Kidney glomerular epithelial cell (primary cell): ENCODE results near the gene EFCAB8.
"Not testable (repeated sequence)": the region's sequence is repeated elsewhere in the genome, so short reads cannot be mapped to it uniquely, and the experiment has no call there.

Source experiments
- DNase-seq: peaks from one replicate; lab custom pipeline; 2025; lab: John Stamatoyannopoulos, UW

Gene EFCAB8

DNA sequence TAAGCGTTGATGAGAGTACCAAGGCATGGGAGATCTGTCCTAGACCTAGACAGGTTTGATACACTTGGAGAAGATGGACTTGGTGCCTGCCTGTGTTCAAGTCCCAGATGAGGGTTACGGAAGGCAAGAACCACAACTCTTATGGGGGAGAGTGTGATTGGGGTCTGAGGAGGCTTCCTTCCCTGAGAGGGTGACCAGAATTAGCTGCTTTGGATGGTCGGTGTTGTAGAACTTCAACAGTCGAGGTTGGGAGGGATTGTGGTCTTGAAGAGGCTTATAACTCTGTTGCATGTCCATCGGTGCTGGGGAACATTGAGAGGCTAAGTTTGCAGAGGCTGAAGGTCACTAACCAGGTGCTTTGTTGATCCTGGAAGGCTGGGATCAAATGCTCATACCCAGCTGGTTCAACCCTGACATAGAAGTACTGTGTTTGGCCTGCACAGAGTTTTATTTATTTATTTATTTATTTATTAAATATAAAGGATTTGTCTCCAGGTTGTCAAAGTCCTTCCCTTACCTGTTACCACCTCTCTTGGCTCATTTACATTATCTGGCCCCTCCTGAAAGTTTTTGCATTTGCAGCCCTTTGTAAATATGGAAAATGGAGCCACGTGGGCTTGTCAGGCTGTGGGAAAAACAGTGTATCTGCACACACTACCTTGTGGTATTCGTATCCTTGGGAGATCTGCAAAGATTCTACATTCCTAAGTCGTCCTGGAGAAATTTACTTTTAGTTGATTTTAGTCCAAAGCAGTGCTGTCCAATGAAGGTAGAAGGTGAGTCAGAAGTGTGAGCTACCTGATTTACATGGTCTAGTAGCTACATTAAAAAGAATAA is 15.8 kb upstream of the EFCAB8 start:
- no peak for DNase-seq

DNA sequence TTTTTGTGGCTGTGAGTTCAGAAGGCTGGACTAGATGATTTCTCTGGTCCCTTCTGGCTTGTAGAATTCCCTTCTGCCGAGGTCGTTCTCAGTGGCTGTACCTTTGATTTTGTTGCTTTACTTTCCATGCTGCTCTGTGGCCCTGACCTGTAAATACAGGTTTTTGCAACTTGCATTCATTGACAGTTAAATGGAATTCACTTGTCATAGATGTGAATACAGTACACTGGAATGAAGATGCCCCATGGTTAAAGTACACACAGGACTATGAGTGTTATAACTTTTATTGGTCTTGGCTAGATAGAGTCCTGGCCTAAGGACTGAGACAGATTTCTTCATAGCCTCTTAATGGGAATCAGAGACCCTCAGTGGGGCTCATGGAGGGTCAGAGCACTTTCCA is 12.9 kb upstream of the EFCAB8 start:
- DNase-seq, result no peak

DNA sequence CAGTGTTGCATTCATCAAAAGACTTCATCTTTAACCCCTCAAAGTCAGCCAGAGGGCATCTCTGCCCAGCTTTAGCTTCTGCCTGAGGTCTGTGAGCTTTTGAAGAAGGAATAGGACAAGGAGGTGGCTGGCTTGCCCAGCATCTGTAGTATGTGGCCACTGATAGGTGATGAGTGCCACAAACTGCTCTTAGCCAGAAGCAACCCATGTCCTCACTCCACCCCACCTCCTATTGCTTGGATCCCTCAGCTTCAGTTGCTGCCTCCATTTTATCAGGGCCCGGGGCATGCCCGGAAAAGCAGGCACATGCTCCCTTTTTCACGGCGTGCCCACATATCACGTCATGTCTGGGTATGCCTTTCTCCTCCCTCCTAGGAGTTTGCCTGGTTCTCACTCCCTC is 11.9 kb upstream of the EFCAB8 start:
- no peak for DNase-seq

DNA sequence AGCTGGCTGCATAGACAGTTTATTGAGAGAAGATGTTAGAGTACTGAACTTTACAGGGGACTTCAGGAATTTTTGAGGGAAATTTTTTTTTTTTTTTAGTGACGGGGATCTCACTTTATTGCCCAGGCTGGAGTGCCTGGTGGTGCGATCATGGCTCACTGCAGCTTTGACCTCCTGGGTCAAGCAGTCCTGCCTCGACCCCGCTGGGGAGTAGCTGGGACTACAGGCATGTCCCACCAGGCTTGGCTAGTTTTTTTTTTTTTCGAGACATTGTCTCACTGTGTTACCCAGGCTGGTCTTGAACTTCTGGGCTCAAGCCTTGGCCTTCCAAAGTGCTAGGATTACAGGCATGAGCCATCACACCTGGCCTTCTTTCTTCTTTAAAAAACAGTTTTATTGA is 10.8 kb upstream of the EFCAB8 start:
- no peak for DNase-seq

DNA sequence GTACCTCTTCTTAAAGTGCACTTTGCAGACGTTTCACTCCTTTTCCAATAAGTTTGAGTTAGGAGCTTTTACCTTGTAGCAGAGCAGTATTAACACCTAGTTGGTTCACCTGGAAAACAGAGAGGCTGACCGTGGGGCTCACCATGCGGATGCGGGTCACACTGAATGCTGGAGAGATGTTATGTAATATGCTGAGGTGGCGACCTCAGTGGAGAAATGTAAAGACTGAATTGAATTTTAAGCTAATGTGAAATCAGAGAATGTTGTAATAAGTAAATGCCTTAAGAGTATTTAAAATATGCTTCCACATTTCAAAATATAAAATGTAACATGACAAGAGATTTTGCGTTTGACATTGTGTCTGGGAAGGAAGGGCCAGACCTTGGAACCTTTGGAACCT is 9.9 kb upstream of the EFCAB8 start:
- no peak for DNase-seq

DNA sequence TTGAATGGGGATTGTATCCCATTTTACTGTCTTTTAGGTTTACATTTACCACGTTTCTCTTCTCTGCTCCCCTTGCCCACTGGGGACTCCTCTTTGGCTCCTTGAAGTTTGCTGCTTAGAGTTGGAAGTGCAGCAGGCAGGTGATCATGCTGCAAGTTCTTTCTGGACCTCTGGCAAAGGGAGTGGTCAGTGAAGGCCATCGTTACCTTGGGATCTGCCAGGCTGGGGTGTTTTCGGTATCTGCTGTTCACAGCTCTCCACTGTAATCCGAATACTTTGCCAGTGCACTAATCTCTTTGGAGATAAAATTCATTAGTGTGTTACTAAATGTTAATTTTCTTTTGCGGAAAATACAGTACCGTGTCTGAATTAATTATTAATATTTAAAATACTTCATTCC is 9.1 kb upstream of the EFCAB8 start:
- no peak for DNase-seq

DNA sequence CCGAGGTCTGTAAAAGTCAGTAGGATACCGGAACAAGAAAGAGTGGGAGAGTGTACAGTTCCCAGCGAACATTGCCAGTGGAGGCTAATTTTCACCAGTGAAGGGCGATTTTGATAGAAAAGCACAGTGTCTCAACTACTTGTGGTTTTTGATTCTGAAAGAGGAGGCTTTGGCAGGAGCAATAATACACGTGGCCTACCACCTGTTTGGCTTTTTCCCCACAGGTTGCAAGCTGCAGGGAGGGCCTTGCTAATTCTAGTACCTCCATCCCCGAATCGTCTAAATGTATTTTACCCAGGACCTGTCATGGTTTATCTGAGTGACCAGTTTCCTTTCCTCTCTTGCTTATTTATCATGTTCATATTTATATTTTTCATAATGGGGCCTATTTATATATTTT is 3.3 kb upstream of the EFCAB8 start:
- DNase-seq, result no peak

DNA sequence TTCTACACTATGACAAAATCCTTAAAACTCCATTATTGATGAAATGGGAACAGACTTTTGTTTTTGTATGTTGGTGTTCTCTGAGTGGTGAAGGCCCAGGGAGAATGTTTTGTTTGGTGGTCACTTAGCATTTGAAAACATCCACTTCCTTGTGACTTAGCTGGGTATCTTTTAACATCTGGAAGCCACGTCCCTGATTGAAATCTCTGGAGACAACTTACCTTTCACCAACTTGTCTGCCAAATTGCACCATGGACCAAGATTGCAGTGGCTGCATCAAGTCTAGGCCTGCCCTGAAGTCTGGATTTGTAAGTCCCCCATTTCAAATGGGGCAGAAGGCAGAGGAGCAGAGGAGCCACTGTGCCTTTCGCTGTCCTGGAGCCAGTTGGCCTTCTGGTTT is 534 bp upstream of the EFCAB8 start:
- DNase-seq, result no peak

DNA sequence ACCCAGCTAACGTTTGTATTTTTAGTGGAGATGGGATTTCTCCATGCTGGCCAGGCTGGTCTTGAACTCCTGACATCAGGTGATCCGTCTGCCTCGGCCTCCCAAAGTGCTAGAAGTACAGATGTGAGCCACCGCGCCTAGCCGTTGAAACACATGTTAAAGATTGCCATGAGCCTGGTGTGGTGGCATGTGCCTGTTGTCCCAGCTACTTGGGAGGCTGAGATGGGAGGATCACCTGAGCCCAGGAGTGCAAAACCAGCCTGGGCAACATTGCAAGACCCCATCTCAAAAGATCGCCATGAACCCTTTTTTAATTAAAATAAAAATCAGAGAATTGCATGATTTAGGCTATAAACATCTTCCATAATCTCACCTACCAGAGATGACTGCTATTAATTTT is 2.7 kb downstream of the EFCAB8 start:
- no peak for DNase-seq

DNA sequence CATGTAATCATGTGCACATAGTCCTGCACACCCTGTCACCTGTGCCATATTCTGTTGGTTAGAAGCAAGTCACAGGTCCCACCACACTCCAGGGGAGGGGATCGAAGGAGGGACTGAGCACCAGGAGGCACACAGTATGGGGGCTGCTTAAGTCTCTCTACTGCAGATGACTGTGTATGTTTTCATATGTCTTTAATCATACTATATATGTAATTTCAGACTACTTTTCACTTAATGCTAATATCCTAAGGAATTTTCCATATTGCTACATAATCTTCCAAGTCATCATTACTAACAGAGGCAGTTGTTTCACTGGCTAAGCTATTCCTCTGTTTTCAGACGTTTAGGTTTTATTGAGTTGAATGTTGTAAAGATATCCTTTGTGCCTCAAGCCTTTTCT is 10.8 kb downstream of the EFCAB8 start:
- no peak for DNase-seq

DNA sequence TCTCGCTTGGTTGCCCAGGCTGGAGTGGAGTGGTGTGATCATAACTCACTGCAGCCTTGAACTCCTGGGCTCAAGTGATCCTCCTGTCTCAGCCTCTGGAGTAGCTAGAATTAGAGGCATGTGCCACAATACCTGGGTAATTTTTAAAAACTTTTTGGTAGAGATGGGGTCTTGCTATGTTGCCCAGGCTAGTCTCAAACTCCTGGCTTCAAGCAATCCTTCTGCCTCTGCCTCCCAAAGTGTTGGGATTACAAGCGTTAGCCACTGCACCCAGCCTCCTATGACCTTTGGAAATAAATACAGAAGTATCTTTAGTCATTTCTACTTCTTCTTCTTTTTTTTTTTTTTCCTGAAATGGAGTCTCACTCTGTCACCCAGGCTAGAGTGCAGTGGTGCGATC is 11.8 kb downstream of the EFCAB8 start:
- not testable (repeated sequence) for DNase-seq

DNA sequence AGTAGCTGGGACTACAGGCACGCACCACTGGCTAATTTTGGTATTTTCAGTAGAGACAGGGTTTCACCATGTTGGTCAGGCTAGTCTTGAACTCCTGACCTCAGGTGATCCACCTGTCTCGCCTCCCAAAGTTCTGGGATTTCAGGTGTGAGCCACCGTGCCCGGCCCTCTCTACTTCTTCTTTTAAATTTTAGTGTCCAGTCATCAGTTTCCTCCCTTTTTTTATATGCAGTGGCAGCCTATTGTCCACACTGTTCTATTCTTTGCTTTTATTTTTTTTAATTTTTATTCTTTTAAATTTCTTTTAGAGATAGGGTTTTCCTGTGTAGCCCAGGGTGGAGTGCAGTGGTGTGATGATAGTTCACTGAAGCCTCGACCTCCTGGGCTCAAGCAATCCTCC is 12.3 kb downstream of the EFCAB8 start:
- DNase-seq, result no peak

DNA sequence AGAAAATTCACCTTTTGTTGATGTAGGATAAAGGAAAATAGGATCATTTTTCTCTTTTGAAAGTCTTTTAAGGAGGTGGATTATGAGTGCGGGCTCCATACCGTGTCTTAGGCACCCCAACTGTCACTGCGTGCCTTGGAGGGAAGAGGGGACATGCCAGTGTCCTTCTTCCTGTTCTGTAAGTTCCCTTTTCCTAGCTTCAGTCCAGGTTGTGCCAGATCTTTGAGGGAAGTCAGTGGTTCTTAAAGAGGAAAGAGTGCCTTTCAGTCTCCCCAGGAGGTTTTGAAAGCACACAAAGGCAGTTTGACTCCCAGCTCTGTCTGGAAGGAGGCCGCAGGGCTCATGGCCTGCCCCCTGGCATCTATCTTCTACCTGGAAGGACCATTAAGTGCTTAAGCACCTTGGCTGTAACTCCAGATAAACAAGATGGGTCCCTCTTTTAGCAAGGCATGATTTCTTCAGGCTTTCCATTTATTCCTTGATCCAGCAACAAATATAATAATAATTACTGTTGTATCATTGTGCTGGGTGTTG is 13.0 kb downstream of the EFCAB8 start:
- no peak for DNase-seq

DNA sequence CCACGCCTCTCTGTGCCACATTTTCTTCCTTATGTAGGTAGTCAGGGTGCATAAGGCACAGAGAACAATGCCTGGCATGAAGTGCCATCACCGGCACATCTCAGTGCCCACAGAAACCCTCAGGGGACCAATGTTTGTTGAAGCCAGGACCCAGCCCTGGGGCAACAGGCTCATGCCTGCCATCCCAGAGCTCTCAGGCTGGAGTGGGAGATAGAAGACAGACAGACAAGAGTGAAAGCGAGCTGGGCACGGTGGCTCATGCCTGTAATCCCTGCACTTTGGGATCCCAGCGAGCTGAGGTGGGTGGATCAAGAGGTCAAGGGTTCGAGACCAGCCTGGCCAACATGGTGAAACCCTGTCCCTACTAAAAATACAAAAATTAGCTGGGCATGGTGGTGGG is 13.5 kb downstream of the EFCAB8 start:
- no peak for DNase-seq

DNA sequence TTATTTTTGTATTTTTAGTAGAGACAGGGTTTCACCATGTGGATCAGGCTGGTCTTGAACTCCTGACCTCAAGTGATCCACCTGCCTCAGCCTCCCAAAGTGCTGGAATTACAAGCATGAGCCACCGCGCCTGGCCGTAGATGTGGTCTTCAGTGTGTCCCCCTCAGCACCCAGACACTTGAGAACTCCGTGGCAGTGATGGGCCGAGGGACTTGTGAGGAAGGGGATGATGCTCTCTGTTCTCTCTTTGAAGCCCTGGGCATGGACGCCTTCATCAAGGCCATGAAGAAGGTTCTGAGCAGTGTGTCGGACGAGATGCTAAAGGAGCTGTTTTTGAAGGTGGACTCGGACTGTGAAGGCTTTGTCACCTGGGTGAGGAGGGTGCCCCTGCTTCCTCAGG is 16.9 kb downstream of the EFCAB8 start:
- DNase-seq, result no peak

DNA sequence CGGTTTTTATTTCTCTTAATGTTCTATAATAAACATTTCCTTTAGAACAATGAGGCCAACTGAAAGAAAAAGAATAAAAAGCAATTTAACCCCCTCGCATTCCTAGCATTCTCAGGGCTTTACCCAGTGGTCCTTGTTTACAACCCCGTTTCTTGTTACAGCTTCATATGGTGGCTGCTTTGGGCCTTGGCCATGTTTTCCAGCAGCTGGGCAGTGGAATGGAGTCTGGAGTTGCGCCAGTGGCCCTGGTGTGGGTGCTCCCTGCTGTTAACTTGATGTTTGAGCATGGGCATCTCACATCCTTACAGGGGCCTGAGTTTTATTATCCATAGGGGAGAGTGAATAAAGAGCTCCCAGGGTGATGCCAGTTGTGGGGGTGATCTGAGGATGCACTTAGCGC is 18.8 kb downstream of the EFCAB8 start:
- no peak for DNase-seq

DNA sequence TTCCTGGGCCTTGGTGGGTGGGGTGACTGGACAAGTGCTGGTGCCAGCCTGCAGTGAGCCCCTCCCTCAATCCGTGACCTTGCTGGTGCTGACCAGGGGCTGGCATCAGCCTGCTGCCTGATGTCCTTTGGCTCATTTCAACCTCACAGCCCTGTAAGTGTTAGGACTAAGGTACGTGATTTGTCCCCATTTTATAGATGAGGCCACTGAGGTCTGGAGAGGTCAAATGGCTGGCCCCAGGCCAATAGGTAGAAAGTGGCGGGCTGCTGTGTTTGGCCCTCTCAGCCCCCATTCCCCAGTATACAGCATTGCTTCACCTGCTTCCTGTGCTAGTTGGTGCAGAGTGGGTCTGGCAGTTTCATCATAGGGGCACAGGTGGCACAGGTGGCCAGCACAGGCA is 20.1 kb downstream of the EFCAB8 start:
- no peak for DNase-seq

DNA sequence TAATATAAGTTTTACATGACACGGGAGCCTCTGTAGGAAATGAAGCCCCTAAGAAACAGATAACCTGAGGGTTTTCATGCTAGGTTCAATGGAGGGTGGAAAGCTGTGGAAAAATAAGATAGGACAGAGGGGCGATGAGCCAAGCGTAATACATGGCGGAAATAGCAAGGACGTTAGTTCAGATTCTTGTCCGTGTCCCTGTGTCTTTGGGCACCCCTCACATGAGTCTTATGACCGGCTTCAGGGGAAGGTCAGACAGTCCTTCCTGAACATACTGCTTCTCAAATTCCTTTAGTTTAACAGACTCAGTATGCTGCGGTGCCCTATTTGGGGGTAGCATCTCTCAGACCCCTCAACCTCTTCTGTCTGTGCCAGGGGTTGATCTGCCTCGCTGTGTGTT is 20.8 kb downstream of the EFCAB8 start:
- DNase-seq, result no peak

DNA sequence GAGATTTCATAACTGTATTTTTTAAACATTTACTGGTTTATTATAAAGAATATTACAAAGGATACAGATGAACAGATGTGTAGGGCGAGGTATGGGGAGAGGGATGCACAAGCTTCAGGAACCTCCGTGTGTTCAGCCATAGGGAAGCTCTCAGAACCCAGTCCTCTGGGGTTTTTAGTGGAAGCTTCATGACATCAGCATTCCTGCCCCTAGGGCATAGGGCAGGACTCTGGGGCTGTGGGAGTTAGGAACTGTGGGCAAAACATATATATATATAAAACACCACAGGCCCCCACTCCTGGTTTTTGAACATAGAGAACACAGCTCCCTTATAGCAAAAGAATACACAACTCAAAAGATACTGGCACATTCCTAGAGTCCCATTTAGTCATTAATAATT is 21.9 kb downstream of the EFCAB8 start:
- no peak for DNase-seq

DNA sequence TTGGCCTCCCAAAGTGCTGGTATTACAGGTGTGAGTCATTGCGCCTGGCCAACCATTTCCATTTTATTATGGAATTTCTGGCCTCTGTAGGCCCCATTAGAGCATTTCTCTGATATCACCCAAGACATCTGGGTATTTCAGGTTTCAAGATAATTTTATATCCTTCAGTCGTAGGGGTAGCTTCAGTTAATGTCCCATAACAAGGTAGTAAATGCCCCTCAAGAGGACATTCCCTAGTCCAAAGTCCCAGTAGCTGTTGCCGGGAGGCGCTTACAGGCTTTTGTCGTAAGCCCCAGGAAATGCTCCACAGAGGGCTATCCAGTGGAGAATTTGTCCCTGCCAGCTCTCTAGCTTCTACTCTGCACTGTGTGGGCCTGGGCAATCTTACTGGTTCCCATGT is 24.4 kb downstream of the EFCAB8 start:
- DNase-seq, result no peak

DNA sequence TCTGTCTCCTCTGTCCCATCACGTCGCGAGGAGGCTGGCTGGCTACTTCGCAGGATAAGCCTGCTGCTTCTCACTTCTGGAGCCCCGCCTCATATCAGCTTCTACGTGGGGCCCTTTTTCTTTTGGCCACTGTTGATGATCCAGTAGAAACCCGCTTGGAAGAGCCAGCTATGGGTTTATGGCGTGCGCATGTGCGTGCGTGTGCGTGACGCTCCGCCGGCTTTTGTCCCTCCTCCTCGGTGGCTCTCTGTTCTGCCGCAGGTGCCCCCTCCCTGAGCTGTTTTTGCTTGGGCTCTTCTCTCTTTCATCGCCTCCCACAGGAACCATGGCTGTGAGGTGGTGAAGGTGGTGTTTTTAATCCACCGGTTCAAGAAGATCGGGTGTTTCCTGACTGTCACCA is 26.5 kb downstream of the EFCAB8 start:
- DNase-seq, result no peak

DNA sequence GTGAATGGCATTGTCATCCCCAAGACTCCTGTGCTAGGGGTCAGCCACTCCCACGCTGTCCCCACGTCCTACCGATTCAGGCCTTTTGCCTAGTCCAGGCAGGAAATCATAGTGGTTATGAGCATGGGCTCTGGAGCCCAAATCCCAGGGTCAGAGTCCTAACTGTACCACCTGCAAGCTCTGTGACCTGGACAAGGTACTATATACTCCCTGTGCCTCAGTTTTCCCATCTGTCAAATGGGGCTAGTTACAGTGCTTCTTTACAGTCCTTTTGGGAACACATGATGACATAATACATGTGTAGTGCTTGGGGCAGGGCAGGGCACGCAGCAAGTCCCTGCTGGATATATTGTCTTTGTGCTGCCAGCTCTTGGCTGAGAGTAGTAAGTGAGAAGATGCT is 27.2 kb downstream of the EFCAB8 start:
- DNase-seq, result no peak

DNA sequence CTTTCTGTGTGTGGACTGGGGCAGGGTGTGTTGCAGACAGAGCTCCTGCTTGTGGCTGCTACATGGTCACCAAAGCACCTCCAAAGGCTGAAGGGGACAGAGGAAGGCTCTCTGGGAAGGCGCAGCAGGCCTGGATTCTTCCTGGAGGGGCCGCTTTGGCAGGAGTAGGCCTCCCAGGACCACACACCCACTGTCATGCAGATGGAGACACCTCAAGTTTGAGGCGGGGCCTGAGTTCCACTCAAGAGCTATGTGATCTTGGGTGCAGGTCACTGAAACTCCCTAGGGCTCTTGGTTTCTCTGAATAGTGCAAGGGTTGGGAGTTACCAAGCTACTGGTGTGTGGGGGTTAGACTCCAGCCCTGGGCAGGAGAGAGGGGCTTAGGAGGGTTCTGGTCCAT is 27.9 kb downstream of the EFCAB8 start:
- no peak for DNase-seq

DNA sequence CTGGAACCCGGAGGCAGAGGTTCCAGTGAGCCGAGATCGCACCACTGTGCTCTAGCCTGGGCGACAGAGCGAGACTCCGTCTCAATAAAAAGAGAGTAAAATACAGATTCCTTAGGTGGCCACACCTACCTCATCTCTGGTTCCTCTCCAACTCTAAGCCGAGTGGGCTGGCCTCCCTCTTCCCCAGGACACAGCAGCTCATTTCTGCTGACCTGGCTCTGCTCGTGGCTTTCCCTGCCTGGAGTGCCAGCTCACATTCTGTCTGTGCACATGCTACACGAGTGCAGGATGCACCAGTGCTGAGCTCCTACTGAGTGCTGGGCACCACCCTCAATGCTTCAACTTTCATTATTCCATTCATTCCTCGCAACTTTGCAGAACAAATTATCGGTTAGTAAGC is 28.8 kb downstream of the EFCAB8 start:
- DNase-seq, result no peak
